ENCODE measurements around the gene IL23R. TPM values are rescaled to one million over a fixed set of nuclear protein-coding genes. Genes with fewer than 3 reads are reported as not detected.
"Not testable (repeated sequence)": the region's sequence is repeated elsewhere in the genome, so short reads cannot be mapped to it uniquely, and the experiment has no call there.

IL23R gene
- total RNA-seq, 1 donor from 2014 or later: not detected

- Histone ChIP-seq H3K4me1 (no peaks in the 10 kb centered on the region), H3K9me3 (no peaks in the 10 kb centered on the region), H3K36me3 (no peaks in the 10 kb centered on the region), H3K27me3 (no peaks in the 10 kb centered on the region), H3K4me3 (no peak overlapping the region), H3K27ac (no peak overlapping the region)
- intact Hi-C loops (cut with DNase I): no loop called here
- DNase-seq (ENCODE audit: low spot score in 2 of 2): no peak
- TF ChIP-seq, protein P1, sequence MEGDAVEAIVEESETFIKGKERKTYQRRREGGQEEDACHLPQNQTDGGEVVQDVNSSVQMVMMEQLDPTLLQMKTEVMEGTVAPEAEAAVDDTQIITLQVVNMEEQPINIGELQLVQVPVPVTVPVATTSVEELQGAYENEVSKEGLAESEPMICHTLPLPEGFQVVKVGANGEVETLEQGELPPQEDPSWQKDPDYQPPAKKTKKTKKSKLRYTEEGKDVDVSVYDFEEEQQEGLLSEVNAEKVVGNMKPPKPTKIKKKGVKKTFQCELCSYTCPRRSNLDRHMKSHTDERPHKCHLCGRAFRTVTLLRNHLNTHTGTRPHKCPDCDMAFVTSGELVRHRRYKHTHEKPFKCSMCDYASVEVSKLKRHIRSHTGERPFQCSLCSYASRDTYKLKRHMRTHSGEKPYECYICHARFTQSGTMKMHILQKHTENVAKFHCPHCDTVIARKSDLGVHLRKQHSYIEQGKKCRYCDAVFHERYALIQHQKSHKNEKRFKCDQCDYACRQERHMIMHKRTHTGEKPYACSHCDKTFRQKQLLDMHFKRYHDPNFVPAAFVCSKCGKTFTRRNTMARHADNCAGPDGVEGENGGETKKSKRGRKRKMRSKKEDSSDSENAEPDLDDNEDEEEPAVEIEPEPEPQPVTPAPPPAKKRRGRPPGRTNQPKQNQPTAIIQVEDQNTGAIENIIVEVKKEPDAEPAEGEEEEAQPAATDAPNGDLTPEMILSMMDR (IDR thresholded peaks at IDR 0.05): no peak
Observed at GRCh38 chr1:67204298-67204980, 38.2 kb downstream of the IL23R start.

- H3K9me3 ChIP-seq; H3K36me3 ChIP-seq; DNase-seq (ENCODE audit: low spot score in 2 of 2); H3K4me3 ChIP-seq; H3K27ac ChIP-seq; intact Hi-C loops (cut with DNase I); H3K4me1 ChIP-seq; H3K27me3 ChIP-seq: not testable (repeated sequence)
Observed at GRCh38 chr1:67207398-67207797, 41.1 kb downstream of the IL23R start.

DNA sequence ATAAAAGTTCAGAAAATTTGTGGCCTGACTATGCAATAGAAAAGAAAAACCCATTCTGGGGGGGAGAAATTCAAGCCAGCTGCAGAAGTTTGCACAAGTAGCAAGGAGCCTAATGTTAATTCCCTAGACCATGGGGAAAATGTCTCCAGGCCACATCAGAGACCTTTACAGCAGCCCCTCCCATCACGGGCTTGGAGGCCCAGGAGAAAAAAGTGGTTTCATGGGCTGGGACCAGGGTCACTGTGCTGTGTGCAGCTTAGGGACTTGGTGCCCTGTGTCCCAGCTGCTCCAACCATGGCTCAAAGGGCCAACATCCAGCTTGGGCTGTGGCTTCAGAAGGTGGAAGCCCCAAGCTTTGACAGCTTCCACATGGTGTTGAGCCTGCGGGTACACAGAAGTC is 42.0 kb downstream of the IL23R start:
- H3K9me3 ChIP-seq: no peaks in the 10 kb centered on the region
- H3K4me3 ChIP-seq: no peak overlapping the region
- H3K4me1 ChIP-seq: no peaks in the 10 kb centered on the region
- TF ChIP-seq, protein P1 (IDR thresholded peaks at IDR 0.05): no peak
- DNase-seq (ENCODE audit: low spot score in 2 of 2): no peak
- H3K27me3 ChIP-seq: no peaks in the 10 kb centered on the region
- H3K36me3 ChIP-seq: no peaks in the 10 kb centered on the region
- intact Hi-C loops (cut with DNase I): no loop called here
- no peak overlapping the region for H3K27ac ChIP-seq

GRCh38 chr1:67209521-67209920 is 43.3 kb downstream of the IL23R start:
- Histone ChIP-seq H3K9me3 (no peaks in the 10 kb centered on the region), H3K36me3 (no peaks in the 10 kb centered on the region), H3K27ac (no peak overlapping the region), H3K4me1 (no peaks in the 10 kb centered on the region), H3K4me3 (no peak overlapping the region), H3K27me3 (no peaks in the 10 kb centered on the region)
- DNase-seq (ENCODE audit: low spot score in 2 of 2): no peak
- intact Hi-C loops (cut with DNase I): no loop called here
- TF ChIP-seq, protein P1 (IDR thresholded peaks at IDR 0.05): no peak

DNA sequence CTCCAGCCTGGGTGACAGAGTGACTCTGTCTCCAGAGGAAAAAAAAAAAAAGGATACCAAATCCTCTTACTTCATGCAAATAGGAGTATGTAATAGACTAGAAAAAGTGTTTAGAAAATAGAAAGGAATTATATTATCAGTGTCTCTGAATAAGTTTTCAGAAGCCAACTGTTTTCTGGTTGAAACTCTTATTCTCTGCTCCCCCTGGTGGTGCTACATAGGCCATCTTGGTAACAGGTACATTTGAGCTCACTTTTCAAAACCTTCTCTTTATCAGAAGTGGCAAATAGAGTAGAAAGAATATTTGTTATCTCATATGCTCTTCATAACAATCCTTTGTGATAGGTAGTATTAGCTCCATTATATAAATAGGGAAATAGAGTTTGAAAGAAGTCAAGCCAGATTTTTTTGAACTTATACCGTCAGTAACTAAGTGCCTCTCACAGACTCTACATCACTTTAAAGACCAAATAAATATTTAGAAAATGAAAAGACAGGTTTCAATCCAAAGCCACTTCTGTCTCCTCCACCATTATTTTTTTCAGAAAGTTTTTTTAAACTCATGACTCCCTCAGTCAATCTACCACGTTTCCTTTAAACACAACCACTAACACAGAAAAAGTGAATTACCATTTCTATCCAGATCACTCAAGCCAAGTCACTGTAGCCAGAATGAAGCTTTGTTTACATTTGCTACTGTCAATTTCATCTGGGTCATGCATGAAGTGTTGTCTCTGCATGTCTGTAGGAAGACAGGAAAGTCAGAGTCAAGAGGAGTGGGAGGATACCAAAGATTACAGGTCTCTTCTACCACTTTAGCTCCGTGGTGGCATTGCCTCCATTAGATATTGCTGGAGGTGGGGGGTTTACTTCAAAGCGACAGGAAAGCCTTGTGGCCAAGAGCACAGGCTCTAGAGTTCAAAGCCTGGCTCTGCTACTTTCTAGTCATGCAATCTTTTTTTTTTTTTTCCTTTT is 45.6 kb downstream of the IL23R start:
- no peaks in the 10 kb centered on the region for H3K9me3 ChIP-seq
- TF ChIP-seq, protein P1 (IDR thresholded peaks at IDR 0.05): peak in 1 of 3 experiments; percentile 33
- H3K4me1 ChIP-seq: no peaks in the 10 kb centered on the region
- H3K4me3 ChIP-seq: no peak overlapping the region
- H3K27me3 ChIP-seq: no peaks in the 10 kb centered on the region
- DNase-seq (ENCODE audit: low spot score in 2 of 2): no peak
- no peaks in the 10 kb centered on the region for H3K36me3 ChIP-seq
- intact Hi-C loops (cut with DNase I): no loop called here
- H3K27ac ChIP-seq: no peak overlapping the region

DNA sequence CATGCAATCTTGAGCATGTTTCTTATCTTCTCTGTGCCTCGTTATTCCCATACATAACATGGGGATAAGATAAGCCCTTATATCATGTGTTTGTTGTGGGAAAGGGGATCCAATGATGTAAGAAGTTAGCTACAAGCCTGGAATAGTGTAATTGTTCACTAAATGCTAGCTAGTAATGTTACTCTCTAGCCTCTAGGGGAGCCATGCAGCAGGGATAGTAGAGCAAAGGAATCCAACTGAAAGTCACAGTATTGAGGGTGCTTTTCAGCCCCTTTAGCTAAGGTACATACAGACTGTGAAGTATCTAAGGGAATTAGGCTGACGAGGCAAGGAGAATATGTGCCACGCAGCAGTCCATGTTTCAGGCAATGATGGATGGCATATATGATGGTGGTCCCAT is 46.9 kb downstream of the IL23R start:
- intact Hi-C loops (cut with DNase I): no loop called here

More for the DNA sequence above, 46.9 kb downstream of the IL23R start:
- no peak for DNase-seq (ENCODE audit: low spot score in 2 of 2)
- H3K4me1 ChIP-seq: no peaks in the 10 kb centered on the region
- H3K9me3 ChIP-seq: no peaks in the 10 kb centered on the region
- no peaks in the 10 kb centered on the region for H3K36me3 ChIP-seq
- no peak overlapping the region for H3K27ac ChIP-seq
- no peaks in the 10 kb centered on the region for H3K27me3 ChIP-seq
- TF ChIP-seq, protein P1 (IDR thresholded peaks at IDR 0.05): no peak
- no peak overlapping the region for H3K4me3 ChIP-seq

Measured in ascending aorta (tissue), 2 donors.